ENCODE results near the gene TGFBR3.

Gene TGFBR3

GRCh38 chr1:91750398-91750996 is 135.5 kb downstream of the TGFBR3 start:
- peak; percentile 25 for DNase-seq

DNA sequence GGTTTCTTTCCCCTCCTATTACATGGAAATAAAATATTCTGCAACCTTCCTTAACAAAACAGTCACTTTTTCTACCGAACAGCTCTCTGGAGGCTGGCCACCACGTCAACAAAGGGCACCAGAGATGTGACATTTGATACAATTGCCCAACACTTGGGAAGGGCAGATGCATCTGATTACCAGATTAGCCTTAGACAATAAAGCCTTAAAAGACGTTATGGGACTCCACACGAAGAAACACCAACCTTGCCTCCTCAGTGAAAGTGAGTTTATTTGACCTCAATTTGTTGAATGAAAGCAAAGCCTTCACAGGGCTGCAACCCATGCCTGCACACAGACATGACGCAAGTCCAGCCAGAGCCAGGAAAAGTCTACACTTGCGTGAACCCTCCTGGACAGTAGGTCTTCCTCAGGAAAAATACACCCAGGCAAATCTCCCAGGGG is 136.1 kb downstream of the TGFBR3 start:
- DNase-seq, result no peak

GRCh38 chr1:91747666-91748065 is 138.3 kb downstream of the TGFBR3 start:
- no peak for DNase-seq

- no peak for DNase-seq
Measured at GRCh38 chr1:91746728-91747338, 139.1 kb downstream of the TGFBR3 start.

GRCh38 chr1:91745640-91746373 is 140.1 kb downstream of the TGFBR3 start:
- no peak for DNase-seq

- DNase-seq, result no peak
Measured at GRCh38 chr1:91744953-91745639, 140.9 kb downstream of the TGFBR3 start.

DNA sequence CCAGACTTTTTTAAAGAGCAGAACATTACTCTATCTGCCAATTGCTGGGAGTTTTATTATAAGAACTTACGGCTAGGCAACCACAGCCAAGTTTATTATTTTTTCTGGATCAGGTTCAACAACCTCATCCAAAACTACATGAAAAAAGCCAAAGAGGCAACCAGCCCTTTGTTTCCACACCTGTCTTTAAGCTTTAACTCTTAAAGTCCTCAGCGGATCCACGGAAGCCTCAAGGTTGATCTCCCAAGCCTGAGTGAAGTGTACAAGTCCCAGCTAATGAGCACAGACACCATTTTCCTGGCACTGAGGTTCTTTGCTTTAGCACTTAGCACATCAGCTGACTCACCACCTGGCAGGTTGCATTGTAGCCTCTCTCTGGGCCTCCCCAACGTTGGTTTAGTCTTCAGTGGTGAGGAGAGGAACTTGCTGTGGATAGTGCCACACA is 143.1 kb downstream of the TGFBR3 start:
- no peak for DNase-seq

- DNase-seq, result no peak
Measured at GRCh38 chr1:91741906-91742305, 144.0 kb downstream of the TGFBR3 start.

GRCh38 chr1:91741301-91741700 is 144.7 kb downstream of the TGFBR3 start:
- peak; percentile 69 for DNase-seq

DNA sequence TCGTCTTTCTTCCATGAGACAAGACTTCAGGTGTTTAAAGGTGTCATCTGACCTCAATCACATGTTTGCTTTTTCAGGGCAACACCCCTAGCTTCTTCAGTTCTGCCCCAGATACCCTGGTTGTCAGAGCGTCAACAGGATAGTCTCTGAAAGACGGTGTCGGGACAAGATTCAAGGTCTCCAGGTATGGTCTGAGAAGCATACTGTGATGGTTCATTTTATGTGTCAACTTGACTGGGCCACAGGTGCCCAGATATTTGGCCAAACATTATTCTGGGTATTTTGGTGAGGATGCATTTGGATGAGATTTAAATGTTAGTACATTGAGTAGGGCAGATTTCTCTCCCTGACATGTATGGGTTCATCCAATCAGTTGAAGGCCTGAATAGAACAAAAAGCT is 148.3 kb downstream of the TGFBR3 start:
- no peak for DNase-seq

GRCh38 chr1:91736715-91737615 is 149.0 kb downstream of the TGFBR3 start:
- DNase-seq, result peak; percentile 77

- DNase-seq, result peak; percentile 22
Measured at GRCh38 chr1:91736146-91736714, 149.7 kb downstream of the TGFBR3 start.

GRCh38 chr1:91735266-91735845 is 150.6 kb downstream of the TGFBR3 start:
- no peak for DNase-seq

- DNase-seq, result no peak
Measured at GRCh38 chr1:91734761-91735160, 151.2 kb downstream of the TGFBR3 start.

DNA sequence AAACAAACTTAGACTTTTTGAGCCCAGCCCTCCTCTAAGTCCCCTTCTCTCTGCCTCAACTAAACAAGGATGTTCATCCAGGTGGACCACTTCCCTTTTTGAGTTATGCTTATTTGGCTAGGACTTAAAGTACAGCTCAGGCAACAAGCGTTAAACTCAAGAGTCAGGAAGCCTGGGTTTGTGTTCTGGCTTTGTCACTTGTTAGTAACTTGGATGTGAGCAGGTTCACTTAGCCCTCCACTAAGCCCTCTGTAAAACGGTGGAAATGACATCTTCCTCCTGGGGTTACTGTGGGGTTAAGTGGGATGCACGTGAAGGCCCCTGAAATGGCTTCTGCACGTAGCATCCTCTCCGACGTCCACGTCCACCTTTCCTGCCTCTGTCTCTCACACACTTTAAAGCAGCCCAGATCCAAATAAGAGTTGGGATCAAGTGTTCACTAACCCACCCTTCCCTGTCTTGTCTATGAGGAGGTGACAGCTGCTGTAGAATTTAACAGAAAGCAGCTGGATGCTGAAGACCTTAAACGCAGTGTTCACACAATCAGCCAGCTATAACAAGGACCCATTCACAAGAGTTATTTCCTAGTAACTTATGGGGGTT is 152.7 kb downstream of the TGFBR3 start:
- no peak for DNase-seq

DNA sequence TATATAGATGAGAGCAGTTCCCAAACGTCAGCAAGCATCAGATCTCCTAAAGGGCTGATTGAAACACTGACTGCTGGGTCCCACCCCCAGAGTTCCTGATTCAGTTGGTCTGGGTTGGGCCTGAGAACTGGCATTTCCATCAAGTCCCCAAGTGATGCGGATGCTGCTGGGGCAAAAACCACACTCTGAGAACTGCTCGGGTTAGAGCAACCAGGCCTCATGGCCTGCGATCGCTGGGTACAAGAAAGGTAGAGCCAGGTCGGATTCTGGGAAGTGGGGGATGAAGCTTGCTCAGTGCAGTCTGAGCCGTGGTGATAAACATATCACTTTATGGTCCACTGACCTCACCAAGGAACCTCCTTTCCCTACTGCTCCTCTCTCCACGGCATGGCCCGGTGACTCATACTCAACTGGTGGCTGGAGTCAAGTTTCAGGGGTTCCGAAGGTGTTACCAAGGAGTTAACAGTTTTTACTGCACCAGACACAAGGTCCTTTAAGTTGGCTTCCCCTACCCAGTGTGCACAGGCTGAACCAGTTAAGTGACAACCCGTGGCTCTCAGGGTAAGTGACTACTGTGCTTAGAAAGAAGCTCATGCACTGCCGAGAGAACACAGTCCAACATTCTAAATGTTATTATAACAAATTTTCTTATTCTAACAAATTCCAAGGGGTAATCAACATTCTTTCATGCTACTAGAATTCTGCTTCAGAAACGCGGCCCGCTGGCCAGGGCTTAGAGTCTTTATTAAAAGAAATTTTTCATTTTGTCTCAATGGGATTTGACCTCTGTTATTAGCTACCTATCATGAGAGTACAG is 153.5 kb downstream of the TGFBR3 start:
- DNase-seq, result peak; percentile 87

DNA sequence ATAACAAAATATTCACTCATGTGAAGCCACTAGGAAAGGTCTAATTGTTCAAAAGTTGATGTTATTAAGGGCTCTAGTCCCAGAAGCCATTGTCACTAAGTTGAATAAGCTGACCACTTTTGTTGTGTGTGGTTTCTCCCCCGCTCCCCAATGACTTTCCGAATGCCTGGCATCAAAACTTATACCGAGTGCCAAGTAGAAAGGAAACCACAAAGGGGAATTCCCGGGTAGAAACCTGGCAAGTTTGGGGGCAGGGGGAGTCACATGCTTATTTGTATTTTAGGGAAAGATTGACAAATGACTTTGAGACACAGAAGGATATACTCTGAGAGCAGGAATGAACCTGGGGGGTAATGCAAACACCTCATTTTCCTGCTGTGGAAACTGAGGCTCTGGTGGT is 154.1 kb downstream of the TGFBR3 start:
- DNase-seq, result no peak

- peak; percentile 53 for DNase-seq
Measured at GRCh38 chr1:91730801-91731732, 154.9 kb downstream of the TGFBR3 start.

Measured in HCEC 1CT (cell line).